ENCODE data around the gene CIAO2A.

DNA sequence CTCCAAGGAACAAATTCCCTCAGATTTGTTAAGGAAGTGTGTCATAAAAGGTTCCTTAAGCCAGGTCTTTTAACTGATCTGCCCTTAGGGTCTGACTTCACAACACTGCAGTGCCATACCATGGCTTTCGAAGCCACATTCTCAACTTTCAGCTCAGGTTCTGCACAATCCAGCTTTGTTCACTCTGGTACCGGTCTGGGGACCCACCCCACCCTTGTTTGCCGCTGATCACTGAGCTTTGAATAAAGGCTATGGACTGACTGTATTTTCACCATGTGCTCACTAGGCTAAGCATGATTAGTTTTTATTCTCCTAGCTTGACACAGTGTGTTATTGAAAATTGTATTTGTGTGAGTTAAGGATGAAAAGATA, 18.0 kb upstream of the CIAO2A start:
- TF ChIP-seq, protein P1, sequence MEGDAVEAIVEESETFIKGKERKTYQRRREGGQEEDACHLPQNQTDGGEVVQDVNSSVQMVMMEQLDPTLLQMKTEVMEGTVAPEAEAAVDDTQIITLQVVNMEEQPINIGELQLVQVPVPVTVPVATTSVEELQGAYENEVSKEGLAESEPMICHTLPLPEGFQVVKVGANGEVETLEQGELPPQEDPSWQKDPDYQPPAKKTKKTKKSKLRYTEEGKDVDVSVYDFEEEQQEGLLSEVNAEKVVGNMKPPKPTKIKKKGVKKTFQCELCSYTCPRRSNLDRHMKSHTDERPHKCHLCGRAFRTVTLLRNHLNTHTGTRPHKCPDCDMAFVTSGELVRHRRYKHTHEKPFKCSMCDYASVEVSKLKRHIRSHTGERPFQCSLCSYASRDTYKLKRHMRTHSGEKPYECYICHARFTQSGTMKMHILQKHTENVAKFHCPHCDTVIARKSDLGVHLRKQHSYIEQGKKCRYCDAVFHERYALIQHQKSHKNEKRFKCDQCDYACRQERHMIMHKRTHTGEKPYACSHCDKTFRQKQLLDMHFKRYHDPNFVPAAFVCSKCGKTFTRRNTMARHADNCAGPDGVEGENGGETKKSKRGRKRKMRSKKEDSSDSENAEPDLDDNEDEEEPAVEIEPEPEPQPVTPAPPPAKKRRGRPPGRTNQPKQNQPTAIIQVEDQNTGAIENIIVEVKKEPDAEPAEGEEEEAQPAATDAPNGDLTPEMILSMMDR (IDR thresholded peaks at IDR 0.05): no peak
- TF ChIP-seq EZH2 (IDR thresholded peaks at IDR 0.05): no peak
